ENCODE data around the gene TMEM129.

TMEM129 gene

GRCh38 chr4:1683736-1684505 lies 37.2 kb downstream of the TMEM129 start, which contains the start of gene FAM53A:
TSS of gene FAM53A (minus strand) at chr4:1684313. CDS start at chr4:1668741, 15,572 bp downstream.
- H3K27me3 ChIP-seq: peaks cover 12% of the 10 kb centered on the region
- H3K4me1 ChIP-seq (ENCODE audit: control insufficient read depth in 1 of 2, insufficient read depth in 1 of 2, low read depth in 1 of 2, low read length in 1 of 2): peaks cover 17 to 20% of the 10 kb centered on the region in 2 experiments
- H3K9me3 ChIP-seq: no peaks in the 10 kb centered on the region
- peak; percentile 17 for TF ChIP-seq CTCF (IDR thresholded peaks at IDR 0.05)
- H3K4me3 ChIP-seq (ENCODE audit: low read depth in 1 of 2, low read length in 1 of 2): peak within 1 kb of the TSS; percentile 67 to 83
- H3K36me3 ChIP-seq: no peaks in the 10 kb centered on the region
- peak within 1 kb of the TSS; percentile 69 for H3K27ac ChIP-seq

DNA sequence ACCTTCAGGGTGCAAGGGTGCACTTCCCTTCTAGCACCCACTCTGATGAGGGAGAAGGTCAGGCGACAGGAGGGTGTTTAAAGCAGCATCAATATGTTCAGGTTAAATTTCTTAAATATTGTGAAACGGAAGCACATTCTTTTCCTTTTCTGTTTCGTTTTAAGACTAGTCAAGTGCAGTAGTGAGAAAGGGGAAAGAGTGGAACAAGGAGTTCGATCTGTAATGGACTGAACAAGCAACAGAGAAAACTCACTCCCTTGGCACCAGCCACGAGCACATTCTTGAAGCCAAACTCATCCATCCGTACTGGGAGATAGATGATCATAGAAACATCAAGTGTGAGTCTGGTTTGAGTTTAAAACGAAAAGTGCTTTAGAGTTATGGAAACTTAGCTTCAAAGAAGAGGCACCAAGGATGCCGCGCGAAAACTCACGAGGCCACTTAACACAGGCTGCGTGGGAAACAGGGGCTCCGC lies 37.8 kb downstream of the TMEM129 start:
- peak overlapping the region; percentile 67 to 83 for H3K4me3 ChIP-seq (ENCODE audit: low read depth in 1 of 2, low read length in 1 of 2)
- H3K27me3 ChIP-seq: peaks cover 12% of the 10 kb centered on the region
- H3K36me3 ChIP-seq: no peaks in the 10 kb centered on the region
- no peak for TF ChIP-seq CTCF (IDR thresholded peaks at IDR 0.05)
- peak overlapping the region; percentile 69 for H3K27ac ChIP-seq
- H3K4me1 ChIP-seq (ENCODE audit: control insufficient read depth in 1 of 2, insufficient read depth in 1 of 2, low read depth in 1 of 2, low read length in 1 of 2): peaks cover 17 to 20% of the 10 kb centered on the region in 2 experiments
- no peaks in the 10 kb centered on the region for H3K9me3 ChIP-seq

GRCh38 chr4:1682860-1683259 lies 38.3 kb downstream of the TMEM129 start:
- no peaks in the 10 kb centered on the region for H3K9me3 ChIP-seq
- H3K27me3 ChIP-seq: peaks cover 12% of the 10 kb centered on the region
- H3K27ac ChIP-seq: peak overlapping the region; percentile 69
- no peaks in the 10 kb centered on the region for H3K36me3 ChIP-seq
- H3K4me1 ChIP-seq (ENCODE audit: control insufficient read depth in 1 of 2, insufficient read depth in 1 of 2, low read depth in 1 of 2, low read length in 1 of 2): peaks cover 17 to 20% of the 10 kb centered on the region in 2 experiments
- no peak for TF ChIP-seq CTCF (IDR thresholded peaks at IDR 0.05)
- peak overlapping the region; percentile 67 to 83 for H3K4me3 ChIP-seq (ENCODE audit: low read depth in 1 of 2, low read length in 1 of 2)

DNA sequence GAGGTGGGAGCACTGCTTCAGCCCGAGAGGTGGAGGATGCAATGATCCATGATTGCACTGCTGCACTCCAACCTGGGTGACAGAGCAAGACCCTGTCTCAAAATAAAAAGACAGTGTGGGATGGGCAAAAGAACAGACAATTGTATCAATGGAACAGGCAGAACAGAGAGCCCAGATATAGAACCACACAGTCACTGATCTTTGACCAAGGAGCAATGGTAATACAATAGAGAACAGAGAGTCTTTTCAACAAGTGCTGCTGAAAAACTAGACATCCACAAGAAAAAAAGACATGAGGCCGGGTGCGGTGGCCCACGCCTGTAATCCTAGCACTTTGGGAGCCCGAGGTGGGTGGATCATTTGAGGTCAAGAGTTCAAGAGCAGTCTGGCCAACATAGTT lies 42.9 kb downstream of the TMEM129 start:
- peaks cover 4% of the 10 kb centered on the region for H3K27me3 ChIP-seq
- H3K9me3 ChIP-seq: no peaks in the 10 kb centered on the region
- no peak overlapping the region for H3K4me3 ChIP-seq (ENCODE audit: low read depth in 1 of 2, low read length in 1 of 2)
- no peak for TF ChIP-seq CTCF (IDR thresholded peaks at IDR 0.05)
- peaks cover 4 to 6% of the 10 kb centered on the region in 2 experiments for H3K4me1 ChIP-seq (ENCODE audit: control insufficient read depth in 1 of 2, insufficient read depth in 1 of 2, low read depth in 1 of 2, low read length in 1 of 2)
- no peak overlapping the region for H3K27ac ChIP-seq
- H3K36me3 ChIP-seq: no peaks in the 10 kb centered on the region

DNA sequence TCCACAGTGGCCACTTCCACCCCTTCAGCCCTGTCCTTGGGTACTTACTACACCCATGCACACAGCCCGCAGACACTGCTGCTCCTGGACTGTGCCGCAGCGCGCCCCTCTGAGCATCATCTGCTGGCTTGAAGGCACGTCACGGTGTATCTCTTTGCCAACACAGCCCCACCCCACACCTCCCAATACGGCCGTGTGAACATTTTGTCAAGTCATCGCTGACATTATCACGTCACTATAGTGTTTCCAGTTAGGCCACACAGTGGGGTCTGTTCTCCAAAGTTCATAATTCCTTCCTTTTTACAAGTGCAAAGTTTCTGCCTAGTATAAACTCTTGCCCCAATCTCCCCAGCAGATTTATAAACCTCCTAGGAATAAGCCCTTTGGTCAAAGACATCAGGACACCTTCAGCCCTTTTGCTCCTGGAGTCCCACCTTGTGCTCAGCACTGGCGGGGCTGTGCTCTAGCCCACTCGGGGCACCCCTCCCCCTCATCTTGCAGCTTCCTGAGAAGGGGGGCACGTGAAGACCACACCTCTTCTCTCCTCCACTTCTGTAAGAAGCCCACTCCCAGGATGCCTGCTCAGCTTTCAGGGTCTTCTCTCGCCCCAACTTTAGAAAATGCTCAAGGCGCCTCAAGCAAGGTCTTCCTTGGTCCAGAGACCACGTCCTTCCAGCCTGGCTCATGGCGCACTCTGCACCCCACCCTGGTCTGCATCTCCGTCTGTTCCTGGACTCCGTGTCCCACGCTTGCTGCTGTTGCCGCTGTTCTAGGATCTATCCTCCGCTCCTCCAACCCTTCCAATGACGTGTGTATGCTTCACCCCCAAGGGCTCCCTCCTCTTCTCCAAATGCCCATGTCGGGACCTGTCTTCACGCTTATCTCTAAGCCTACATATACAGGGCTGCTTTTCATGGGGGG lies 44.3 kb downstream of the TMEM129 start:
- Histone ChIP-seq H3K36me3 (no peaks in the 10 kb centered on the region), H3K9me3 (no peaks in the 10 kb centered on the region), H3K27me3 (no peaks in the 10 kb centered on the region), H3K4me3 (ENCODE audit: low read depth in 1 of 2, low read length in 1 of 2) (no peak overlapping the region), H3K4me1 (ENCODE audit: control insufficient read depth in 1 of 2, insufficient read depth in 1 of 2, low read depth in 1 of 2, low read length in 1 of 2) (no peaks in the 10 kb centered on the region), H3K27ac (no peak overlapping the region)
- TF ChIP-seq CTCF (IDR thresholded peaks at IDR 0.05): no peak

Measured in neutrophil (primary cell).